ENCODE measurements around the gene TMEM145.

TMEM145 gene

GRCh38 chr19:42288387-42288786, 24.7 kb upstream of the TMEM145 start:
- TF ChIP-seq CTCF (IDR thresholded peaks at IDR 0.05; ENCODE audit: extremely low read depth, insufficient read depth, missing control alignments) = no peak
- no peak for DNase-seq (ENCODE audit: low spot score)
- in situ Hi-C loops (cut with MboI; ENCODE audit: low pct_unique_long_range_greater_than_20kb, low sequenced_read_pairs, unreplicated experiment) = loop anchor here (25.0 kb wide), 1 partner anchor 176 kb away; no protein-coding TSS in a partner anchor

GRCh38 chr19:42288881-42289555, 24.1 kb upstream of the TMEM145 start:
- no peak for TF ChIP-seq CTCF (IDR thresholded peaks at IDR 0.05; ENCODE audit: extremely low read depth, insufficient read depth, missing control alignments)
- DNase-seq (ENCODE audit: low spot score) = no peak
- in situ Hi-C loops (cut with MboI; ENCODE audit: low pct_unique_long_range_greater_than_20kb, low sequenced_read_pairs, unreplicated experiment) = loop anchor here (25.0 kb wide), 1 partner anchor 177 kb away; no protein-coding TSS in a partner anchor

- in situ Hi-C loops (cut with MboI; ENCODE audit: low pct_unique_long_range_greater_than_20kb, low sequenced_read_pairs, unreplicated experiment) = loop anchor here (25.0 kb wide), 1 partner anchor 177 kb away; no protein-coding TSS in a partner anchor
- no peak for TF ChIP-seq CTCF (IDR thresholded peaks at IDR 0.05; ENCODE audit: extremely low read depth, insufficient read depth, missing control alignments)
- no peak for DNase-seq (ENCODE audit: low spot score)
Observed at GRCh38 chr19:42289556-42290041, 23.5 kb upstream of the TMEM145 start.

GRCh38 chr19:42290136-42290522, 23.0 kb upstream of the TMEM145 start:
- no peak for DNase-seq (ENCODE audit: low spot score)
- TF ChIP-seq CTCF (IDR thresholded peaks at IDR 0.05; ENCODE audit: extremely low read depth, insufficient read depth, missing control alignments) = no peak
- in situ Hi-C loops (cut with MboI; ENCODE audit: low pct_unique_long_range_greater_than_20kb, low sequenced_read_pairs, unreplicated experiment) = loop anchor here (25.0 kb wide), 1 partner anchor 178 kb away; no protein-coding TSS in a partner anchor

- DNase-seq (ENCODE audit: low spot score) = no peak
- in situ Hi-C loops (cut with MboI; ENCODE audit: low pct_unique_long_range_greater_than_20kb, low sequenced_read_pairs, unreplicated experiment) = loop anchor here (25.0 kb wide), 1 partner anchor 178 kb away; no protein-coding TSS in a partner anchor
- TF ChIP-seq CTCF (IDR thresholded peaks at IDR 0.05; ENCODE audit: extremely low read depth, insufficient read depth, missing control alignments) = peak; percentile 44
Observed at GRCh38 chr19:42290523-42291434, 22.3 kb upstream of the TMEM145 start.

- DNase-seq (ENCODE audit: low spot score) = no peak
- no peak for TF ChIP-seq CTCF (IDR thresholded peaks at IDR 0.05; ENCODE audit: extremely low read depth, insufficient read depth, missing control alignments)
- in situ Hi-C loops (cut with MboI; ENCODE audit: low pct_unique_long_range_greater_than_20kb, low sequenced_read_pairs, unreplicated experiment) = loop anchor here (25.0 kb wide), 1 partner anchor 179 kb away; no protein-coding TSS in a partner anchor
Observed at GRCh38 chr19:42291435-42291810, 21.7 kb upstream of the TMEM145 start.
